HEK293 (cell line): ENCODE data around the gene SLC39A7.

Experiments
- CTCF ChIA-PET: fragments of 350-600 bp; formaldehyde crosslinking; extraction: SDS; loops from one replicate; lab custom pipeline; 2021; ENCODE audit warnings: antibody characterized with exemption; lab: Yijun Ruan, JAX
- POLR2A ChIA-PET: fragments of 300-600 bp; formaldehyde crosslinking; extraction: SDS; loops from one replicate; lab custom pipeline; 2020; ENCODE audit warnings: antibody characterized with exemption, inconsistent platforms; lab: Yijun Ruan, JAX
- H3K27ac ChIP-seq: fragments of 200-500 bp; sonication (Bioruptor generic); 2 replicates; pipeline ENCODE4 v1.5.1; 2014; ENCODE audit warnings: low read depth, low read length, control low read depth, inconsistent platforms; ENCODE audit errors: extremely low read depth
- H3K36me3 ChIP-seq, 2 experiments: fragments of 200-500 bp in 1 of 2; sonication (Bioruptor generic) in 1 of 2; 1 replicate in 1 of 2; 2 replicates in 1 of 2; pipeline ENCODE4 v1.5.1; 2014 to 2017; ENCODE audit warnings: inconsistent platforms in 2 of 2, low read length in 2 of 2; ENCODE audit not compliant: control insufficient read depth in 2 of 2, insufficient read depth in 1 of 2
- H3K4me1 ChIP-seq: fragments of 200-500 bp; sonication (Bioruptor generic); 2 replicates; pipeline ENCODE4 v1.5.1; 2014; ENCODE audit warnings: mild to moderate bottlenecking, low read length, inconsistent platforms; ENCODE audit not compliant: control insufficient read depth, insufficient read depth
- H3K4me3 ChIP-seq: 2 replicates; pipeline ENCODE4 v1.5.1; 2011; ENCODE audit warnings: low read depth, mild to moderate bottlenecking, control low read depth, low read length, moderate library complexity
- H3K9me3 ChIP-seq: fragments of 200-500 bp; sonication (Bioruptor generic); 2 replicates; pipeline ENCODE4 v1.5.1; 2014; ENCODE audit warnings: low read depth, low read length, inconsistent platforms; ENCODE audit not compliant: control insufficient read depth, insufficient read depth
- BCL11A ChIP-seq: fragments of 450-650 bp; formaldehyde crosslinking; IDR thresholded peaks from 2 replicates; pipeline ENCODE4 v1.5.1; 2016; ENCODE audit warnings: low read depth, missing biosample characterization, missing genetic modification characterization
- BCL6B ChIP-seq: fragments of 450-650 bp; formaldehyde crosslinking; IDR thresholded peaks from 2 replicates; pipeline ENCODE4 v1.5.1; 2017; ENCODE audit warnings: missing biosample characterization, missing genetic modification characterization
- GLIS2 ChIP-seq: fragments of 450-650 bp; formaldehyde crosslinking; IDR thresholded peaks from 2 replicates; pipeline ENCODE4 v1.5.1; 2016; ENCODE audit warnings: missing biosample characterization, missing genetic modification characterization
- PATZ1 ChIP-seq: fragments of 450-650 bp; formaldehyde crosslinking; IDR thresholded peaks from 2 replicates; pipeline ENCODE4 v1.5.1; 2016; ENCODE audit warnings: missing biosample characterization, missing genetic modification characterization
- YY1 ChIP-seq: fragments of 450-650 bp; formaldehyde crosslinking; IDR thresholded peaks from 2 replicates; pipeline ENCODE4 v1.5.1; 2018; ENCODE audit warnings: missing biosample characterization, missing genetic modification characterization
- ZBTB11 ChIP-seq: fragments of 450-650 bp; formaldehyde crosslinking; conservative IDR thresholded peaks from 2 replicates; pipeline ENCODE4 v1.5.1; 2016; ENCODE audit warnings: low read depth, missing biosample characterization, missing genetic modification characterization
- ZBTB17 ChIP-seq: fragments of 450-650 bp; formaldehyde crosslinking; IDR thresholded peaks from 2 replicates; pipeline ENCODE4 v1.5.1; 2016; ENCODE audit warnings: missing biosample characterization, missing genetic modification characterization
- ZBTB8A ChIP-seq: fragments of 450-650 bp; formaldehyde crosslinking; IDR thresholded peaks from 2 replicates; pipeline ENCODE4 v1.5.1; 2016; ENCODE audit warnings: missing biosample characterization, missing genetic modification characterization
- ZFHX2 ChIP-seq: fragments of 450-650 bp; formaldehyde crosslinking; conservative IDR thresholded peaks from 2 replicates; pipeline ENCODE4 v1.5.1; 2016; ENCODE audit warnings: missing biosample characterization, missing genetic modification characterization
- ZFP3 ChIP-seq: fragments of 450-650 bp; formaldehyde crosslinking; IDR thresholded peaks from 2 replicates; pipeline ENCODE4 v1.5.1; 2016; ENCODE audit warnings: low read depth, missing biosample characterization, missing genetic modification characterization
- ZNF157 ChIP-seq: fragments of 450-650 bp; formaldehyde crosslinking; IDR thresholded peaks from 2 replicates; pipeline ENCODE4 v1.5.1; 2016; ENCODE audit warnings: missing biosample characterization, missing genetic modification characterization
- ZNF175 ChIP-seq: fragments of 450-650 bp; formaldehyde crosslinking; IDR thresholded peaks from 2 replicates; pipeline ENCODE4 v1.5.1; 2016; ENCODE audit warnings: missing biosample characterization, missing genetic modification characterization
- ZNF211 ChIP-seq: fragments of 450-650 bp; formaldehyde crosslinking; IDR thresholded peaks from 2 replicates; pipeline ENCODE4 v1.5.1; 2016; ENCODE audit warnings: low read depth, missing biosample characterization, missing genetic modification characterization
- ZNF214 ChIP-seq: fragments of 450-650 bp; formaldehyde crosslinking; IDR thresholded peaks from 2 replicates; pipeline ENCODE4 v1.5.1; 2017; ENCODE audit warnings: missing biosample characterization, mild to moderate bottlenecking, missing genetic modification characterization, borderline replicate concordance
- ZNF223 ChIP-seq: fragments of 450-650 bp; formaldehyde crosslinking; IDR thresholded peaks from 2 replicates; pipeline ENCODE4 v1.5.1; 2016; ENCODE audit warnings: missing biosample characterization, missing genetic modification characterization
- ZNF335 ChIP-seq: fragments of 450-650 bp; formaldehyde crosslinking; conservative IDR thresholded peaks from 2 replicates; pipeline ENCODE4 v1.5.1; 2016; ENCODE audit warnings: missing biosample characterization, missing genetic modification characterization
- ZNF366 ChIP-seq: fragments of 450-650 bp; formaldehyde crosslinking; conservative IDR thresholded peaks from 2 replicates; pipeline ENCODE4 v1.5.1; 2016; ENCODE audit warnings: missing biosample characterization, missing genetic modification characterization
- ZNF398 ChIP-seq: fragments of 450-650 bp; formaldehyde crosslinking; IDR thresholded peaks from 2 replicates; pipeline ENCODE4 v1.5.1; 2017; ENCODE audit warnings: missing biosample characterization, missing genetic modification characterization
- ZNF423 ChIP-seq: fragments of 450-650 bp; formaldehyde crosslinking; IDR thresholded peaks from 2 replicates; pipeline ENCODE4 v1.5.1; 2016; ENCODE audit warnings: missing biosample characterization, missing genetic modification characterization
- ZNF449 ChIP-seq: fragments of 450-650 bp; formaldehyde crosslinking; IDR thresholded peaks from 2 replicates; pipeline ENCODE4 v1.5.1; 2017; ENCODE audit warnings: missing biosample characterization, mild to moderate bottlenecking, missing genetic modification characterization, moderate library complexity
- ZNF600 ChIP-seq: fragments of 450-650 bp; formaldehyde crosslinking; IDR thresholded peaks from 2 replicates; pipeline ENCODE4 v1.5.1; 2016; ENCODE audit warnings: missing biosample characterization, missing genetic modification characterization
- ZNF692 ChIP-seq: fragments of 450-650 bp; formaldehyde crosslinking; IDR thresholded peaks from 2 replicates; pipeline ENCODE4 v1.5.1; 2016; ENCODE audit warnings: missing biosample characterization, missing genetic modification characterization
- ZSCAN5A ChIP-seq: fragments of 450-650 bp; formaldehyde crosslinking; IDR thresholded peaks from 2 replicates; pipeline ENCODE4 v1.5.1; 2016; ENCODE audit warnings: missing biosample characterization, missing genetic modification characterization

Gene SLC39A7

GRCh38 chr6:33213166-33213988 is 12.7 kb downstream of the SLC39A7 start:
- ChIA-PET CTCF (interaction anchor here (0.6 to 1.5 kb wide), 3 partner anchors 27 to 213 kb away, joined by 3 to 5 read pairs (median 4); no protein-coding TSS in a partner anchor), POLR2A (interaction anchor here (0.9 to 2.0 kb wide), 5 partner anchors 13 to 242 kb away, joined by 3 to 10 read pairs (median 4); partner anchors contain the start of gene B3GALT4)
- Histone ChIP-seq H3K36me3 (peaks cover 11 to 26% of the 10 kb centered on the region in 2 experiments; a peak in 2 of 3 replicates), H3K9me3 (no peaks in the 10 kb centered on the region), H3K4me3 (peak overlapping the region; percentile 38), H3K4me1 (peaks cover 8% of the 10 kb centered on the region), H3K27ac (no peak overlapping the region)
- TF ChIP-seq ZBTB11 (tag by site-specific recombination), result no peak
- no peak for TF ChIP-seq BCL11A (tag by site-specific recombination)
- no peak for TF ChIP-seq YY1 (tag by site-specific recombination)
- TF ChIP-seq ZNF692 (tag by site-specific recombination), result no peak
- no peak for TF ChIP-seq ZNF335 (tag by site-specific recombination)
- no peak for TF ChIP-seq ZFP3 (tag by site-specific recombination)
- TF ChIP-seq ZNF157 (tag by site-specific recombination), result no peak
- TF ChIP-seq ZNF175, result no peak
- 0 out of 2 replicates have a peak, but pooled peaks have one; percentile 34 for TF ChIP-seq PATZ1 (tag by site-specific recombination)
- TF ChIP-seq ZNF449 (tag by site-specific recombination), result peak; percentile 34; the same call in 1 of the 2 replicates
- no peak for TF ChIP-seq ZNF214 (tag by site-specific recombination)
- TF ChIP-seq ZNF211, result no peak
- TF ChIP-seq ZNF600 (tag by site-specific recombination), result peak; percentile 62
- peak; percentile 36; the same call in 1 of the 2 replicates for TF ChIP-seq GLIS2 (tag by site-specific recombination)
- TF ChIP-seq ZBTB8A (tag by site-specific recombination), result peak; percentile 80
- TF ChIP-seq ZNF223 (tag by site-specific recombination), result no peak
- TF ChIP-seq ZFHX2 (tag by site-specific recombination), result peak; percentile 87
- no peak for TF ChIP-seq ZNF423 (tag by site-specific recombination)
- no peak for TF ChIP-seq ZNF366
- no peak for TF ChIP-seq BCL6B (tag by site-specific recombination)
- peak; percentile 49 for TF ChIP-seq ZNF398
- no peak for TF ChIP-seq ZSCAN5A (tag by site-specific recombination)
- TF ChIP-seq ZBTB17 (tag by site-specific recombination), result peak; percentile 88
